Parathyroid adenoma (tissue), 2 donors: ENCODE measurements around the gene RPN2.

Experiments used
- H2AFZ ChIP-seq: fragments of 300-600 bp; sonication (generic); one replicate; pipeline ENCODE4 v1.7.0; 2017; ENCODE audit warnings: antibody characterized with exemption, mild to moderate bottlenecking
- H3K27ac ChIP-seq: fragments of 300-600 bp; sonication (generic); one replicate; pipeline ENCODE4 v1.7.0; 2017
- H3K27me3 ChIP-seq: fragments of 300-600 bp; sonication (generic); one replicate; pipeline ENCODE4 v1.7.0; 2017; ENCODE audit warnings: low read length; ENCODE audit not compliant: control insufficient read depth, insufficient read depth
- H3K36me3 ChIP-seq: fragments of 300-600 bp; sonication (generic); one replicate; pipeline ENCODE4 v1.7.0; 2017; ENCODE audit warnings: low read length; ENCODE audit not compliant: control insufficient read depth, insufficient read depth
- H3K4me1 ChIP-seq: fragments of 300-600 bp; sonication (generic); one replicate; pipeline ENCODE4 v1.7.0; 2017; ENCODE audit warnings: control low read depth
- H3K4me2 ChIP-seq: fragments of 300-600 bp; sonication (generic); one replicate; pipeline ENCODE4 v1.7.0; 2017; ENCODE audit warnings: low read length
- H3K4me3 ChIP-seq: fragments of 300-600 bp; sonication (generic); one replicate; pipeline ENCODE4 v1.7.0; 2017; ENCODE audit warnings: low read depth, low read length
- H3K79me2 ChIP-seq: fragments of 300-600 bp; sonication (generic); one replicate; pipeline ENCODE4 v1.7.0; 2017; ENCODE audit warnings: control low read depth
- H3K9ac ChIP-seq: fragments of 300-600 bp; sonication (generic); one replicate; pipeline ENCODE4 v1.7.0; 2017; ENCODE audit warnings: mild to moderate bottlenecking
- H3K9me3 ChIP-seq: fragments of 300-600 bp; sonication (generic); one replicate; pipeline ENCODE4 v1.7.0; 2017; ENCODE audit warnings: low read length; ENCODE audit not compliant: control insufficient read depth
- TF ChIP-seq, protein P1 (sequence below): fragments of 300-600 bp; sonication (generic); IDR thresholded peaks from one replicate; pipeline ENCODE4 v1.7.0; 2017; ENCODE audit warnings: antibody characterized with exemption, mild to moderate bottlenecking
- donor health status: primary hyperparathyroidism.

RPN2 gene

DNA sequence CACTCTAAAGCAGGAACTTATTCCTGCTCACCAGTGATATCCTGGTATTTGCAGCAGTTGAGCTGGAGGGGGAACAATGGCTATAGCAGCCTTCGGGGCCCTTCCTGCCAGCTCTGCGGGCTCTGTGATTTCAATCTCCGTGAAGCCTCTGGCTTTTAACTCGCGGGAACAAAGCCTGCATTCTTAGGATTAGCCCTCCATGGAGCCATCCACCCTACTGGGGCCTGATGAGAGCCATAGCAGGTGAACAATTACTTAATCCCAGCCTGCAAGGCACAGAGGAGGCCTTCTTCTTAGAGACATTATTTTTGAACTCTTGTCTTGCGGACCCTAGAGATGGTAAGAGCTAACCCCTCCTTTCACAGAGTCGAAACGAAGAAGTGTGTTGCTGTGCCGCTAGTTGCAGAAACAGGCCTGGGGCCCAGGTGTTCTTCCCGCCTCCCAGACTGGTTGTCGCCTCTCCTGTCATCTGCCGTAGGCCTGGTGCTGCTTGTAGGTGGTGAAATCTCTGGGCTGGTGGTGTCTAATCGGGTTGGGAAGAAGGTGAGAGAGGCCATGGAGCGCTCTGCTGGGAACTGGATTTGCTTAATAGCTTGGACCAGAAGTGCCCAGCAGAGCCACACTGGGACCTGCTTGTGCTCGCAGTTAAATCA lies 72.8 kb downstream of the RPN2 start:
- Histone ChIP-seq H2AFZ (no peak overlapping the region), H3K36me3 (no peaks in the 10 kb centered on the region), H3K9ac (no peak overlapping the region)

DNA sequence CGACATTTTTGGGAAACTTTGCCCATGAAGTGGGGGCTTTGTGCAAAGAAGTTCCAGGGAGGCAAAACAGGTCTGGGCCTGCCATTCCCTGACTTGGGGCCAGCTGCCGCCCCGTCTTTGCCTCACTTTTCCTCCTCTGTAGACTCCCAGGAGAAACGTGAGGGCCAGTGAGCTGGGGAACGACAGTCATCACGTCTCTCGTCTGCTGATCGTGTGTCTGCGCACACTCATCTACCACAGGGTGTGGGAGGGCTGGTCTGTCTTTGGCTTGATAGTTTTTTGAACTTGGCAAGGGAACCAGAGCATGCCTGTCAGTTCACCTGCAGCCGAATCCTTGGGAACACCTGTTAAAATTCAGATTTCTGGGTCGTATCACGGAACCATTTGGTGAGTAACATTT lies 74.0 kb downstream of the RPN2 start:
- H3K9ac ChIP-seq = no peak overlapping the region
- H3K79me2 ChIP-seq = no peaks in the 10 kb centered on the region
- H3K4me1 ChIP-seq = no peaks in the 10 kb centered on the region
- no peaks in the 10 kb centered on the region for H3K36me3 ChIP-seq
- no peaks in the 10 kb centered on the region for H3K9me3 ChIP-seq
- no peak overlapping the region for H3K4me3 ChIP-seq
- H3K27me3 ChIP-seq = no peaks in the 10 kb centered on the region
- no peak overlapping the region for H3K27ac ChIP-seq
- TF ChIP-seq, protein P1, sequence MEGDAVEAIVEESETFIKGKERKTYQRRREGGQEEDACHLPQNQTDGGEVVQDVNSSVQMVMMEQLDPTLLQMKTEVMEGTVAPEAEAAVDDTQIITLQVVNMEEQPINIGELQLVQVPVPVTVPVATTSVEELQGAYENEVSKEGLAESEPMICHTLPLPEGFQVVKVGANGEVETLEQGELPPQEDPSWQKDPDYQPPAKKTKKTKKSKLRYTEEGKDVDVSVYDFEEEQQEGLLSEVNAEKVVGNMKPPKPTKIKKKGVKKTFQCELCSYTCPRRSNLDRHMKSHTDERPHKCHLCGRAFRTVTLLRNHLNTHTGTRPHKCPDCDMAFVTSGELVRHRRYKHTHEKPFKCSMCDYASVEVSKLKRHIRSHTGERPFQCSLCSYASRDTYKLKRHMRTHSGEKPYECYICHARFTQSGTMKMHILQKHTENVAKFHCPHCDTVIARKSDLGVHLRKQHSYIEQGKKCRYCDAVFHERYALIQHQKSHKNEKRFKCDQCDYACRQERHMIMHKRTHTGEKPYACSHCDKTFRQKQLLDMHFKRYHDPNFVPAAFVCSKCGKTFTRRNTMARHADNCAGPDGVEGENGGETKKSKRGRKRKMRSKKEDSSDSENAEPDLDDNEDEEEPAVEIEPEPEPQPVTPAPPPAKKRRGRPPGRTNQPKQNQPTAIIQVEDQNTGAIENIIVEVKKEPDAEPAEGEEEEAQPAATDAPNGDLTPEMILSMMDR = no peak
- H3K4me2 ChIP-seq = no peak overlapping the region
- no peak overlapping the region for H2AFZ ChIP-seq

More for the DNA sequence above, 72.8 kb downstream of the RPN2 start:
- Histone ChIP-seq H3K9me3 (no peaks in the 10 kb centered on the region), H3K4me3 (no peak overlapping the region), H3K79me2 (no peaks in the 10 kb centered on the region), H3K27me3 (no peaks in the 10 kb centered on the region), H3K27ac (no peak overlapping the region), H3K4me1 (no peaks in the 10 kb centered on the region), H3K4me2 (no peak overlapping the region)
- TF ChIP-seq, protein P1 = no peak

DNA sequence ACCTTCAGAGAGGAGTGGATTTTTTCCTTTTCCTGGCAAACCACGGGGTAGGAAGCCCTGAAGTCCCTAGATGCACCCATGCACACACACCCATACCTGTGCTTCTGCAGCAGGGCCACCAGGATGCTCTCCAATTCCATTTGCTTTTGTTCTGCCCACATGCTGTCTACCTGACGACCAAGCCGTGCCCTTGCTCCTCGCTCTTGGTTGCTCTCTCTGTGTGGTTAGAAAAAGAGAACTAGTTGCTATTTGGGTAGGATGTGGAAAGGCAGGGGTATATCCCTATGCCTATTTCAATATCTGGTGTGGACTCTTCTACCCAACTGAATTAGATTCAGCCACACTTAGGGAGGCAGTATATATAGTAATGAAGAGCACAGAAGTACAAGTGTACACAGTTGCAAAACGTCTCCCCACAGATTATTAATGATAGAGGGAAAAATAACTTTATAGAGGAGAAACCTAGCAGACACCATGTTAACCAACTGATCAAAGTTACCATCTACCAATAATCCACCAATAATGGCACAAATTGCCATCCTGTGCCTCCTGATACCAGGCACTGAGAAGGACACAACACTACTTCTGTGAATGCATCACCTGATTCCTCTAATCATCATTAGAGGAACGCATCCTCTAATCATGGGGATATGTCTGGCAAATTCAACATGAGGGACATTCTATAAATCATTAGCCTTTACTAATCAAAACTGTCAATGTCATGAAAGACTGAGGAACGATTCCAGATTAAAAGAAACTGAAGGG lies 75.2 kb downstream of the RPN2 start:
- Histone ChIP-seq H3K79me2 (no peaks in the 10 kb centered on the region), H3K36me3 (no peaks in the 10 kb centered on the region), H3K4me2 (no peak overlapping the region), H3K9ac (no peak overlapping the region), H3K4me3 (no peak overlapping the region), H2AFZ (no peak overlapping the region), H3K9me3 (no peaks in the 10 kb centered on the region), H3K27ac (no peak overlapping the region), H3K27me3 (no peaks in the 10 kb centered on the region), H3K4me1 (no peaks in the 10 kb centered on the region)
- TF ChIP-seq, protein P1 = no peak

DNA sequence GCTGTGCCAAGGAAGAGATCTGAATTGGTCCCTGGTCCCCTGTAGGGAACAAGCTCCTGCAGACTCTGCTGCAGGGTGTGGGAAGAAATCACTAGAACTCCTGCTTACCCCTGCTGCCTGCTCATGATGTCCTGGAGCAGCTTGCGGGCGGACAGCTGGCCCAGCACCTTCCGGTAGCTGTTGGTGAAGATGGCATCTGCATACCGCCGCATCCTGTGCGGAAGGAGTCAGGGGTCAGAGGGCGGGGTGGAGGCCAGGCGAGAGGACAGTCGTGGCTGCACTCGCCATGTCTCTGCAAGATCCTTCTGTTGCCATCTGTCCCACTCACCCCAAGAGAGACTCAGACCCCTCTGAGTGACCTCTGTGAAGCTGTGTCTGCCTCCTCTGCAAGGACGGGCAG lies 77.2 kb downstream of the RPN2 start:
- no peak overlapping the region for H3K9ac ChIP-seq
- no peak overlapping the region for H2AFZ ChIP-seq
- H3K36me3 ChIP-seq = no peaks in the 10 kb centered on the region
- no peaks in the 10 kb centered on the region for H3K4me1 ChIP-seq
- TF ChIP-seq, protein P1 = no peak
- H3K4me2 ChIP-seq = no peak overlapping the region
- H3K27ac ChIP-seq = no peak overlapping the region
- no peaks in the 10 kb centered on the region for H3K27me3 ChIP-seq
- H3K79me2 ChIP-seq = no peaks in the 10 kb centered on the region
- H3K9me3 ChIP-seq = no peaks in the 10 kb centered on the region
- H3K4me3 ChIP-seq = no peak overlapping the region

DNA sequence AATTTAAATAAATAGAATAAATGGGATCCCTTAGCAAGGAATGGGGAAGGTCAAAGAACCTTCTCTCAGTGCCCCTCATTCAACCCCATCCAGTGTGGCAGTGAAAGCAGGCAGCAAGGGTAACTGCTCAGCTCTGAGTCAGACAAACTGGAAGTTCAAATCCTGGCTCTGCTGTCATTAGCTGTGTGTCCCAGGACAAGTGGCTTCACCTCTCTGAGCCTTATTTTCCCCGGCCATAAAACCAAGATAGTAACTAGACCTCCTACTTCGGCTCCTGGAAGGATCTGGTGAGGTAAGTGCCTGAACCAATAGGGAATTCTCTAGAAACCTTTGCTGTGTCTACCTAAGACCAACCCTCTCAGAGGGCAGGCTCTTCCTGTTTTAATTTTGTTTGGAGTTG lies 78.4 kb downstream of the RPN2 start:
- Histone ChIP-seq H2AFZ (no peak overlapping the region), H3K79me2 (no peaks in the 10 kb centered on the region), H3K36me3 (no peaks in the 10 kb centered on the region), H3K9me3 (no peaks in the 10 kb centered on the region), H3K4me1 (no peaks in the 10 kb centered on the region), H3K27me3 (no peaks in the 10 kb centered on the region), H3K9ac (no peak overlapping the region), H3K4me3 (no peak overlapping the region), H3K27ac (no peak overlapping the region), H3K4me2 (no peak overlapping the region)
- TF ChIP-seq, protein P1 = no peak
